OCI-LY3 (cell line): Measurements from ENCODE around the gene UBE3D.
"Not testable (repeated sequence)": the region's sequence is repeated elsewhere in the genome, so short reads cannot be mapped to it uniquely, and the experiment has no call there.

Source experiments
- H2AFZ ChIP-seq: fragments of 200-600, 300-600 bp; shearing (Covaris generic); 2 replicates; pipeline ENCODE4 v1.6.0; 2014; ENCODE audit warnings: antibody characterized with exemption, low read depth, low read length
- H3K27ac ChIP-seq: fragments of 200-600, 300-600 bp; sonication (generic); 2 replicates; pipeline ENCODE4 v1.5.1; 2014; ENCODE audit warnings: mild to moderate bottlenecking, low read length, moderate library complexity, mixed read lengths
- H3K27me3 ChIP-seq: fragments of 200-600, 300-600 bp; sonication (generic); 2 replicates; pipeline ENCODE4 v1.6.1; 2014; ENCODE audit warnings: low read depth, low read length, mixed read lengths
- H3K36me3 ChIP-seq: fragments of 200-600, 300-600 bp; sonication (generic); replicated peaks from 2 replicates; pipeline ENCODE3; 2014; ENCODE audit warnings: low read depth, low read length, mixed read lengths
- H3K4me1 ChIP-seq: fragments of 300-600, 200-600 bp; sonication (generic); 2 replicates; pipeline ENCODE4 v1.6.1; 2014; ENCODE audit warnings: low read length, mixed read lengths
- H3K4me2 ChIP-seq: fragments of 200-600, 300-600 bp; sonication (generic); 2 replicates; pipeline ENCODE4 v1.6.1; 2014; ENCODE audit warnings: low read length, mixed read lengths
- H3K4me3 ChIP-seq: fragments of 300-600, 200-600 bp; sonication (generic); 2 replicates; pipeline ENCODE4 v1.5.1; 2014; ENCODE audit warnings: antibody characterized with exemption, mild to moderate bottlenecking, low read length, moderate library complexity
- H3K79me2 ChIP-seq: fragments of 300-600, 200-600 bp; shearing (Covaris generic); 2 replicates; pipeline ENCODE4 v1.6.1; 2014; ENCODE audit warnings: mild to moderate bottlenecking, low read length, mixed read lengths
- H3K9ac ChIP-seq: fragments of 300-600, 200-600 bp; shearing (Covaris generic); 2 replicates; pipeline ENCODE4 v1.6.0; 2014; ENCODE audit warnings: mild to moderate bottlenecking, low read length, moderate library complexity
- H3K9me3 ChIP-seq: fragments of 200-600, 300-600 bp; shearing (Covaris generic); 2 replicates; pipeline ENCODE4 v1.6.1; 2014; ENCODE audit warnings: low read length, mixed read lengths; ENCODE audit not compliant: insufficient read depth
- H4K20me1 ChIP-seq: fragments of 200-600, 300-600 bp; sonication (generic); 2 replicates; pipeline ENCODE4 v1.6.1; 2016; ENCODE audit warnings: low read length, mixed read lengths; ENCODE audit not compliant: insufficient read depth
- CTCF ChIP-seq: fragments of 200-600, 300-600 bp; sonication (generic); IDR thresholded peaks from 2 replicates; pipeline ENCODE4 v1.5.1; 2014; ENCODE audit warnings: antibody characterized with exemption, low read length, low read depth
- EZH2phosphoT487 ChIP-seq: fragments of 200-600 bp; shearing (Covaris generic); IDR thresholded peaks from 2 replicates; pipeline ENCODE4 v1.6.1; 2018; ENCODE audit warnings: antibody characterized with exemption, mixed run types, low read depth

UBE3D gene

GRCh38 chr6:83031689-83032088 is 34.0 kb downstream of the UBE3D start:
- H3K27me3 ChIP-seq = no peaks in the 10 kb centered on the region
- no peaks in the 10 kb centered on the region for H3K79me2 ChIP-seq
- no peaks in the 10 kb centered on the region for H3K4me1 ChIP-seq
- H3K9ac ChIP-seq = no peak overlapping the region
- H3K36me3 ChIP-seq = peaks cover 49% of the 10 kb centered on the region
- H4K20me1 ChIP-seq = no peaks in the 10 kb centered on the region
- no peak for TF ChIP-seq CTCF
- no peak for TF ChIP-seq EZH2phosphoT487
- no peak overlapping the region for H2AFZ ChIP-seq
- H3K4me3 ChIP-seq = no peak overlapping the region
- no peak overlapping the region for H3K27ac ChIP-seq
- H3K9me3 ChIP-seq = peaks cover 17% of the 10 kb centered on the region; the same call in 1 of the 2 replicates
- H3K4me2 ChIP-seq = no peak overlapping the region

- Histone ChIP-seq H3K9ac (no peak overlapping the region), H3K79me2 (no peaks in the 10 kb centered on the region), H4K20me1 (no peaks in the 10 kb centered on the region), H3K27ac (no peak overlapping the region), H3K4me1 (no peaks in the 10 kb centered on the region), H3K36me3 (peaks cover 13% of the 10 kb centered on the region), H3K9me3 (no peaks in the 10 kb centered on the region), H3K4me2 (no peak overlapping the region), H3K27me3 (no peaks in the 10 kb centered on the region), H3K4me3 (no peak overlapping the region), H2AFZ (no peak overlapping the region)
- TF ChIP-seq EZH2phosphoT487 = no peak
- no peak for TF ChIP-seq CTCF
Observed at GRCh38 chr6:83019741-83020140, 45.9 kb downstream of the UBE3D start.

- H3K9ac ChIP-seq, H4K20me1 ChIP-seq, H3K79me2 ChIP-seq, H2AFZ ChIP-seq, H3K27me3 ChIP-seq, H3K4me2 ChIP-seq, H3K9me3 ChIP-seq, H3K4me3 ChIP-seq, H3K4me1 ChIP-seq, H3K36me3 ChIP-seq, H3K27ac ChIP-seq: not testable (repeated sequence)
Observed at GRCh38 chr6:83011131-83011530, 54.5 kb downstream of the UBE3D start.

- no peaks in the 10 kb centered on the region for H3K27me3 ChIP-seq
- H3K4me3 ChIP-seq = no peak overlapping the region
- no peaks in the 10 kb centered on the region for H3K4me1 ChIP-seq
- H3K79me2 ChIP-seq = no peaks in the 10 kb centered on the region
- H3K27ac ChIP-seq = no peak overlapping the region
- no peaks in the 10 kb centered on the region for H3K9me3 ChIP-seq
- TF ChIP-seq CTCF (no peak), EZH2phosphoT487 (no peak)
- no peak overlapping the region for H2AFZ ChIP-seq
- H3K4me2 ChIP-seq = no peak overlapping the region
- no peak overlapping the region for H3K9ac ChIP-seq
- no peaks in the 10 kb centered on the region for H3K36me3 ChIP-seq
- H4K20me1 ChIP-seq = no peaks in the 10 kb centered on the region
Observed at GRCh38 chr6:83008626-83009025, 57.0 kb downstream of the UBE3D start.

- H3K4me1 ChIP-seq = no peaks in the 10 kb centered on the region
- H4K20me1 ChIP-seq = no peaks in the 10 kb centered on the region
- no peak overlapping the region for H3K9ac ChIP-seq
- no peak overlapping the region for H2AFZ ChIP-seq
- TF ChIP-seq CTCF = no peak
- TF ChIP-seq EZH2phosphoT487 = no peak
- no peaks in the 10 kb centered on the region for H3K9me3 ChIP-seq
- H3K79me2 ChIP-seq = no peaks in the 10 kb centered on the region
- no peaks in the 10 kb centered on the region for H3K36me3 ChIP-seq
- no peaks in the 10 kb centered on the region for H3K27me3 ChIP-seq
- no peak overlapping the region for H3K27ac ChIP-seq
- no peak overlapping the region for H3K4me3 ChIP-seq
- H3K4me2 ChIP-seq = no peak overlapping the region
Observed at GRCh38 chr6:83006270-83006905, 59.3 kb downstream of the UBE3D start.
